Activated CD4-positive, alpha-beta T cell treated with anti-CD3 and anti-CD28 coated beads for 1 hour (primary cell): ENCODE measurements around the gene TBCEL.
"Not testable (repeated sequence)": the region's sequence is repeated elsewhere in the genome, so short reads cannot be mapped to it uniquely, and the experiment has no call there.

Experiments used
- DNase-seq: peaks from one replicate; pipeline ENCODE4 v3.0.0-alpha.2; 2020

The TBCEL gene

DNA sequence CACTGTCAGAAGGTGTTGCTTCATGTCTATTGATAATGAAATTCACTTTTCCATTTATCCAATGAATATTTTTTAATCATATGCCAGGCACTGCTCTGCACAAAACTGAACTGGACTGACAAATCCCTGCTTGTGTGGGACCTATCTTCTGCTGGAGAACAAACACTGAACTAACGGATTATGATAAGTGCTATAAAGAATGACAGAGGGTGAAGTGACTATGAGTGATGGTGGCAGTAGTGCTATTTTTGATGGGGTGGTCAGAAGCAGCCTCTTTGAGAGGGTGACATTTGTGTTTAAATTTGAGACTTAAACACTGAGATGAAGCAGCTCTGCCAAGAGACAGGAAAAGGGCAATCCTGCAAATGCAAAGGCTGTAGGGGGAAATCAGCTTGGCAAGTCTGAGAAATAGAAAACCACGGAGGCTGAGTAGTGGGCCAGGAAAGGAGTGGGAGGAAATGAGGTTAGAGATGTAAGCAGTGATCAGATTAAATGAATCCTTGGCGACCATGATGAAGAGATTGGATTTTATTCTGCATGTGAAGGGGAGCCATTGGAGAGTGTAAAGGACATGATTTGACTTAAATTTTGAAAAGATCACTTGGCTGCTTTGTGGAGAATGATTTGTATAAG lies 6.0 kb downstream of the TBCEL start:
- no peak for DNase-seq

DNA sequence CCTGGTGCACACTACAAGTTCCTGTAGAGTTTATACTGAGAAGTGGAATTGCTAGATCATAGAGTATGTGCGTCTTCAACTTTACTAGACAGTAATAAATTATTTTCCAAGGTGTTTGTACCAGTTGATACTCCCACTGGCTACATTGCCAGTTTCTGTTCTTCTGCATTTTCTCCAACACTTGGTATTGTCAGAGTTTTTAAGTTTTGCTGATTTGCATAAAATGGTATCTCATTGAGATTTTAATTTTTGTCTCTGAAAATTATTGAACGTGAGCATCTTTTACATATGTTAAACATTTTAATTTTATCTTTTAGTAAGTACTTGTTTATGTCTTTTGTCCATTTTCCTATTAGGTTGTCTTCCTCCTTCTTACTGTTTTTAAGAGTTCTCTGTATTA lies 7.3 kb downstream of the TBCEL start:
- DNase-seq: no peak

DNA sequence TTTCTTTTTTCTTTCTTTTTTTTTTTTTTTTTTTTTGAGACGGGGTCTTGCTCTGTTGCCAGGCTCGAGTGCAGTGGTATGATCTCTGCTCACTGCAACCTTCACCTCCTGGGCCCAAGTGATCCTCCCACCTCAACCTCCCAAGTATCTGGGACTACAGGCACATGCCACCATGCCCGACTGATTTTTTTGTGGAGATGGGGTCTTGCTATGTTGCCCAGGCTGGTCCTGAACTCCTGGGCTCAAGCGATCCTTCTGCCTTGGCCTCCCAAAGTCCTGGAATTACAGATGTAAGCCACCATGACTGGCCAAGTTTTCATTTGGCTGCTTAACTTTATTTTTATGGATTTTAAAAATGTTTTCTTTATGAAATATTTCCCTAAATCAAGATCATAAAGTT lies 7.7 kb downstream of the TBCEL start:
- not testable (repeated sequence) for DNase-seq

DNA sequence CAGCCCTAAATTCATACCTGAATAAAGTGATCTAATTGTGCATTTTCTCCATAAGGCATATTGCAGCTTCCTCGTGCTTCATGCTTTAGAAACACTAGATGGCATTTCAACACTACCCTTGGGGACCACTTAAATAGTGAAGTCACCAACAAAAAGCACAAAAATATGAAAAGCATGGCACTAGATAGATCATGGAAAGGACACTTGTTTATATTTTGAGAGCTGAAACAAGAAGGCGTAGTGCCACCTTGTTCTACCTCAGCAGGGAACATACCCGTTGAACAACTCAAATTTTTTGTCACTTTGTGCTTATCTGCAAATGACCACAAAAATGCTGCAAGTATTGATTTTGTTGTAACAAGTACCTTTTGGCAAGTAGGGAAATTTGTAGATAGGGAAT lies 8.6 kb downstream of the TBCEL start:
- no peak for DNase-seq

DNA sequence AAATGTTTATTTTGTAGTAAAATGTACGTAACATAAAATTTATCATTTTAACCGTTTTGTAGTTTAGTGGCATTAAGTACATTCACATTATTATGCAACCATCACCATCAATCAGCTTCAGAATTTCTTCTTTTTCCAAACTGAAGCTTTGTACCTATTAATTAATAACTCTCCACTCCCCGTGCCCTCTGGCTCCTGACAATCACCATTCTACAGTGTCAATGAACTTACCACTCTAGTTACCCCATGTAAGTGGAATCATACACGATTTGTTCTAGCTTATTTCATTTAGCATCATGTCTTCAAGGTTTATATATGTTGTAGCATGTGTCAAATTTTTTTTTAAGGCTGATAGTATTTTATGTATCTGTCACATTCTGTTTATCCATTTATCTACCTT lies 9.7 kb downstream of the TBCEL start:
- no peak for DNase-seq

DNA sequence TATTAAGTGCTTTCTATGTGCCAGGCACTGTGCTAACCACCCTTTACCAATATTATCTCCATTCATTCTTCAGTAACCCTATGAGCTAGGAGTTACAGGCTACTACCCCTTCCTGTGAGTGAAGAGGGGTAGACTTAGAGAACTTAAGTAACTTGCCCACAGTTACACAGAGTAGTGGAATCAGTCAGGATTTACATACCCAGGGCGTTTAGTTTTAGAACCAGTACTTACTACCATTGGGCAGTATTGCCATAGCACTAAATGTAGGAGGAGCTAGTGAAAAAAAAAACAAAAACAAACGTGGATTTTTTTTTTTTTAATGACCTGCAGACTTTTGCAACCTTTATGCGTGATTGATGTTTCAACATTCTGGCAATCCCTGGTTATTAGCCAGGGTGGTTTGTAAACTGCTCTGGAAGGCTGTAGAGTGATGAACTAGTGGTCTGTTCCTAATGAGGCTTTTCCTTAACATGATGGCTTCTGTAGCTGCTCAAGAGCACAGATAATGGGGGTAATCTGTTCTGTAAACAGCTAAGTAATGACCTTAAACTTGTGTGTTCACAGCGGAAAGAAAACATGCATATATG lies 11.4 kb downstream of the TBCEL start:
- no peak for DNase-seq

DNA sequence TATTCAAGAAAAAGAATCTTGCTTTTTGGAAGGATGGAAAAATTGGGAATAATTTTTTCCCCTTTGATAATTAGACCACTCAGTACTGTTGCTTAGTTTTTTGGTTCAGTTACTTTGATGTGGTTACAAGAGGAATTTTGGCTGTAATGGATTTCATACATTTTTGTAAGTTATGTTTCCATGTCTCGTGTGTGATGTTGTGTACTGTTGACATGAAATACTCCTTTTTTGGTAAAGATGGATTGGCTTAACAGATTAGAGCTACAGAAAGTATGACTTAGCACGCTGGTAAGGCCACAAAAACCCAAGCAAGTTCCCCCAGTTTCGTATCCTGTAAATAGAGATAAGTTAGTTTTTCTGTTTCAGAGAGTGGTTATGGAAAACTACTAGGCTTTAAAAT lies 11.9 kb downstream of the TBCEL start:
- DNase-seq: no peak

DNA sequence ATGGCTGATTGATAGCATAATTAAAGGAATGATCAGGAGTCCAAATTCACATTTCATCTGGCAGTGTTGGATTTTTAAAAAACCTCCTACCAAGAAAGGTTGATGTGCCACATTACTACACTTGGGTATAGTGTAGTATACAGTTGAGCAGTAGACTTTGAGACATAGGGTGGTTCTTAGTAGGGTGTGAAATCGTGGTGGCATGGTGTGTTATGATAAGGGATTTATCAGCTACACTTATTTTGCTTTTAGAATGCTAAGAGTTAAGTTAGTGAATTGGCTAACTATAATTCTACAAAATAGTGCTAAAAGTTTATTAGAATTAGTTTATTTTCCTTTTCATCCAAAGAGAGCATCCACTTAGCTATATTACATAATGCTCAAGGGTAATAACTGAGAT lies 13.1 kb downstream of the TBCEL start:
- no peak for DNase-seq

DNA sequence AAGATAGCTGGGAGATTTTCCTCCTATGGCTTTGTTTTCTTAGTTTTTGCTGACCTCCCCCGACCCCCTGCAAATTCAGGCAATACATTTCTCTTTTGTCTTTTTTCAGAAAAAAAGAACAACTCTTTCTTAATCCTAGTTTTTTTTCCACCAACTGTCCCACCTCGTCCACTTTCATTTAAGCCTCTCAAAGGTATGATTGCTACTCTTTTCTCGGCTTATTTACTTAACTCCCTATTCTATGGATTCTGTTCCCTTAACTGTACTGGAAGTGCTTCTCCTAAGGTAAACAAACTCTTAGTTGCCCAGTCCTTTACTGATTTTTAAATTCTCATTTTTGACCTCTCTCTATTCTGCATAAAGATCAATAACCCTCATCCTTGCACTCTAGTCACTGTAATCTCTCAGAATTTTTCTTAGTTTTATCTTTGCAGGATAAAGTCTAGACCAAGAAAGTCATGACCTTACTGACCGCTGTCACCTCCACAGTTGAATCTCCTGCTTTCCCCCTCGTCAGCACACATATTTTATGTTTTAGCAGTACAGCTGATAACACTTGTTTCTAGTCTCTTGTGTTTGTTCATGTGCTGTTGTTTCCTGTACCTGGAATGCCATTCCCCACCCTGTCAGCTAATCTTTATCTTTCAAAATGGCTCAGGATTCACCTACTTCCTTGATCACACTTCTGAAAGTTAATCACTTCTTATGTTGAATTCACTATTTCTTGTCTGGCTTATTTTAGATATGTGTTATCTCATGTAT lies 14.9 kb downstream of the TBCEL start:
- no peak for DNase-seq

DNA sequence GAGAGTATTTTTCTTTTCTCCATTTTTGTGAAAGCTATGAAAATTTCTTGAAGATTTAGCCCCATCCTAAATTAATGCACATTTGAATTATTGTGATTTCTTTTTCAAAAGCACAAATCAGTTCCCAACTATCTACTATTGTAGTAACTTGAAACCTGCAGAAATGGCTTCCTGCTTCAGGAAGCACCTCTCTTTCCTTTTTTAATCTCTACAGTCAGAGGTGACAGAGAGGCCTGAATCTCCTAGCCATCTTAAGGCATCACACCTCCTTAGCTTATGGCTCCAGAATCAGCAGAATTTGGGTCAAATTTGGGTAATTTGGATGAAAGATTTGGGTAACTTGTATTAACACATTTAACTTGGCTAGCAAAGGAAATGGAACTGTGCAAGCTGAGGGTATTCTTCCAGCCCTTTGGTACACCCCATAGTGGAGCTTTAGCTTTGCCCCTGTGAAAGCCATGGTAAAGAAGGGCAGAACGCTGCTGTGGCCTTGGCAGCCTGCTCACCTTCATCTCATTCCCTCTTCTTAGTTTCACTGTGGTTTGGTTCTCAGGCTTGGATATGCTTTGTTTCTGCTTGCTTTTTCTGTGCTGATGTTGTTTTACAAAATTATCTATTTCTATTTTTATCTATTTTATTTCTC lies 16.2 kb downstream of the TBCEL start:
- DNase-seq: no peak

DNA sequence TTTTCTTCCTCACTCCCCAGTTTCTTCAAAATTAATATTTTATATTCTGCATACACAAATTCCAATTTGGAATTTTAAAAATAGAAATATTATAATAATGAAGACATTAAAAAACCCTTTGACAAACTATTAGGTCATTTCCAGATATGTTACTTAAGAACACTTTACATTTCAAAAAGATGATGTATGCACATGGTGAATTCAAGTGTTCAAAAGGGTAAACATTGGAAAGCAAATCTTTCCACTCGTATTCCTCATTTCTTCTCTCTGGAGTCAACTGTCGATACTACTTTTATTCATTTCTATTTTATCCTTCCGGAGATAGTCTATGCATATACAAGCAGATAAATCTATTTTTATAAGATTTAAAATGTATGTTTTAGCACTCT lies 16.7 kb downstream of the TBCEL start:
- no peak for DNase-seq

DNA sequence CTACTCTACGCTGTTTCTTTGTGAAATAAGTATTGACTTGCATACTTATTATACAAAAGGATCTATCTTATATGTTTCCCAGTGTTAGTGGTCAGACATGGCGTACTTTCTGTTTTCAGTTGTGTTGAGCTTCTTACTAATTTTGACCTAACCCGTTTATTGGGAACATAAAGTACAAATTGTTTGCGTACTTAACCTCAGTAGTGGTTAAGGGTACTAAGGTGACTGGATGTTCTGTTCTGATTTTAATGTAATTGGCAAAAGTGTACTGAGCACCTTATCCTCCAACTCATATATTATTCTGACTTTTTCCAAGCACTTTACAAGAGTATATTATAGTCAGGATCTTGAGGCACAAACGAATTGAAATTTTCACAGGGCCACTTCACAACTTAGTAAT lies 17.2 kb downstream of the TBCEL start:
- no peak for DNase-seq

DNA sequence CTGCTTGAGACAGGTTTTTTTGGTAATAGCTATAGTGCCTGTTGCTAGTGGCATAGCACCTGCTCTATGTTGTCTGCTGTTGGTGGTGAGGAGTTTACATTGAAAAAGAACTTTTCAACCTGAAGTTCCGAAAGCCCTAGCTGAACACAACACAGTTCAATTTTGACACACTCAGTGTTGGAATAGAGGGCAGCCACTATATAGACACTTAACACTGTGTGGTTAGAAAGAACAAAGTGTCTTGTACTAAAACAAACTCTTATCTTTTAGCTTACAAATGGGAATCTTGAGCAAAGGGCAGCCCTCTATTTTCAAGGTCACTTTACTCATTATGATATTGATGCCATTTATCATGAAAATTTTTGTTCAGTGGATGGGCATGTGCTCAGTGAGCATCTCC lies 18.4 kb downstream of the TBCEL start:
- DNase-seq: no peak

DNA sequence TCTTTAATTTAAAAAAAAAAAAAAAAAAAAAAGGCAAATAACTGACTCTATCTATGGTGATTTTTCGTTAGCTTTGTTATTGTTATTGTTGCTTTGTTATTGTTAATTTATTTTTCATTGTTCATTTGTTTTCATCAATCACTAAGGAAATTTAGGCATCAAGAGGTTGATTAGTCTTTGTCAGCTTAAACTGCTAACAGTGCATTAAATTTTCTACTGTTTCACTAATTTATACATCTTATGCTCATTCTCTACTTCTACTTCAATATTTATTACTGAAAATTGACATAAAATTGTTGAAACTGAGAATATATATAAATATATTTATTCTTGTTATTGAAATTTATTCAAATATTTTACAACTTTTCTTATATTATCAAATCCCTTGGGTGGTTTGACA lies 24.0 kb downstream of the TBCEL start:
- DNase-seq: no peak

DNA sequence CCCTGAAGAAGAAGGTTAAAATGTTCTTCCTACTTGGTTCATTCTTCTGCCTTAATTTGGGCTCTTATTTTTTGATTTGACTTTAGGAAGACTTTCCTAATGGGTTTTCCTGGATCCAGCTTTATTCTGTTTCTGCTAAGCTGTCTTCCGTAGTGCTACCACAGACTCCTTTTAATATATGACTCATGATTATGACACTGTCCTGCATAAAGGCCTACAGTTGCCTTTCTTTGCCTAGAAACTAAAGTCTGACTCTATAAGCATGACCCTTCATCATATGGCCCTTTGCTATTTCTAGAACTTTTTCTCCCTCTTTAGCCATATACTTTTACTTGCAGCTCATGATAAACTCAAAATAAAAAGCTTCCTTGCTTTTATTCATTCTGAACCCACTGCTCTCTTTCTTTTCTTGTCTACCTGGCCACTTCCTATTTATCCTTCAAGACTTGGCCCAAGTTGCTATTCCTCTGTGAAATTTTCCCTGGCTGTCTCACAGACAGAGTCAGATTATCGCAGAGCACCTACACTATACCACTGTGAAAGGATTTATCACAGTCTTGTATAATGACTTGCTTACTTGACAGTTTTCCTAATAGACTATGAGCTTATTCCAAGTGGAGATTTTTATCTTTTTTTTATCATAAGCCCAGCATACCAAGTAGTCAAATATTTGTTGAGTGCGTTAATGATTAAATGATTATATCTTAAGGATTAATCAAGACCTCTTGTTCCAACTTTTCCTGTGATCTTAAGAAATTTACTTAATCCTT lies 24.7 kb downstream of the TBCEL start:
- DNase-seq: no peak

DNA sequence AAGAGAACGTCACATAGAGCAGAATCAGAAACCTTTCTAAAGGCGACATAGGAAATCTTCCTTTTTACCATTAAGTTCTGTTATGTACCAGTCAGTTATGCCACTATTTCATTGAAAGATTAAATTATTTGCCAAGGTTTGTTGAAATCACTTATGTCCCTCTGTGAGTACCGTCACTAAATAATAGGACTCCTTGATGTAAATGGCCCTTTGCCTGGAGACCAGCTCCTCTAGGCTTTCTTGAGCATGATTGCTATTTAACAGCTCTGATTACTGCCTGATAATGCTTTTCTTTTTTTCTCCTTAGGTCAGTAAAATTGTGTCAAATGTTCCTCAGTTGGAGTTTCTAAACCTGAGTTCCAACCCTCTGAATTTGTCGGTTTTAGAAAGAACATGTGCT lies 29.3 kb downstream of the TBCEL start:
- DNase-seq: no peak

DNA sequence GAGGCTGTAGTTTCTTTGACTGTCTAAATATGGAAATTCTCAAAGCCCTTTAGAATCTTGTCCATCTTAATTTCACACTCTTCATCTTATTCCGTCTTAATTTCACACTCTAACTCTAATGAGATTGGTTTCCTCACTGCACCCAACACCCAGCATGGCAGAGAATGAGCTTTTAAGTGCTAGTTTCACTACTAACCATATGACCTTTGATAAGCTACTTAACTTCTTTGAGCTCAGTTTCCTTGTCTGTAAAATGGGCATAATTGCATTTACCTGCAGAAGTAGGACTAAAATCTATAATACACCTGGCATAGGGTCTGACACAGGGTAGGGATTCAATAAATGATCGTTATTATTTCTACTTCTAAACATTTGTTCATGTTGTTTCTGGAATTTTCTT lies 30.4 kb downstream of the TBCEL start:
- no peak for DNase-seq

DNA sequence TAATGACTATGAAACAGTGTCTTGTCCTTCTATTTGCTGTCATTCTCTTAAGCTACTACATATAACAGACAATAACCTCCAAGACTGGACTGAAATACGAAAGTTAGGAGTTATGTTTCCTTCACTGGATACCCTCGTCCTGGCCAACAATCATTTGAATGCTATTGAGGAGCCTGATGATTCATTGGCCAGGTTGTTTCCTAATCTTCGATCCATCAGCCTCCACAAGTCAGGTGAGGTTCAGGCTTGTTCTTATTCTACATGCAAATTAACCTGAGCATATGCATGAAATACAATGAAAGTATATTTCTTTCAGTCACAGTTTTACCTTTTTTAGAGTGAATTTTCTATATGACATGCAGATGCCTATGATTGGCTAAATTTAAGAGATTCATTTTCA lies 31.2 kb downstream of the TBCEL start:
- no peak for DNase-seq

DNA sequence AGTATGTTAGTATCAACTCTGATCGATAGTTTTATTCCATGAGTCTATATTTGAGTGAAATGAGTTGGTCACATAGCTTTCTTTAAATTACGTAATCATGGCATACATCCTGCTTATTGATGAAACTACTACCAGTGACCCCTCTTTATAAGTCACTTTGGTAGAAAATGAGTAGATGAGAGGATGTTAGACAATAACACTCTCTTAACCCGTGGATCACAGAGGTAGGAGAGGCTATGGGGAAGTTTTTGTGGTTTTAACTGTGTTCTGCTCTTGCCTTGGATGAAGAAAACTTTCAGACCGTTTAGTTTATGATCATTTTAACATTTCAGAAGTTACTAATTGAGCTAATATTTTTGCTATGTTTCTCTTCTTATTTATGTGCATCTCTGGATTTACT lies 34.0 kb downstream of the TBCEL start:
- DNase-seq: no peak

DNA sequence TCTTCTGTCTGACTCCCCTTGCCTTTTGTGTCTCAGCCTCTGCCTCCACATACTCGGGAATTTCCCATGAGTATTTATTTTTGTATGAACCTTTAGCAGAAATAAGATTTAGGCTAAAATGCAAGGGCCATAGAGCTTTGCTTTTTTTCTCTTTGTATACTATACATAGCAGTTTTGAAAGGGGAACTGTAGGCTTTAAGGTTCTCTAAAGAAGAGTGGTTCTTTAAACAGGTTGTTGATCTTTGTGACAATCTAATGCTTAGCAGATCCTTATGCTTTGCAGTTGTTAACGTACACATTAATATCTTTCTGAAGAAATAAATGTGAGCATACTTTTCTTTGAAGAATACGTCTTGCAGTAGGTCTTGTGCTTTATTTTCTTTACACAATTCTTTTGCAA lies 35.0 kb downstream of the TBCEL start:
- no peak for DNase-seq

DNA sequence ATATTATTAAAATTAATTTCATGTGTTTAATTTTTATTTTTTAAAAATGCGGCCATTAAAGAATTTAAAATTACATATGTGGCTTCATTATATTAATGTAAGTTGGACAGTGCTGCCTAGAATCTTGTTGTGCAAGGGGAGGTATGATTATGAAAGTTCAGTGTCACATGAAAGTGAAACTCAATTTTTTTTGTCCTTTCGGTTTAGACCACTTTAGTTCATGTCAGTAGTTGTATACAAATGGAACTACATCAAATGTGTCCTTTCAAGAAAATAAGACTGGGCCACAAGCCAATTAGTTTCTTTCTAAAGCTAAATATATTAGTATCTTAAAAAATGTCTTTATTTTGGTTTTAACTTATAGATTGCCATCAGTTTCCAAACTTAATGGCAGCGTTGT lies 35.7 kb downstream of the TBCEL start:
- no peak for DNase-seq

DNA sequence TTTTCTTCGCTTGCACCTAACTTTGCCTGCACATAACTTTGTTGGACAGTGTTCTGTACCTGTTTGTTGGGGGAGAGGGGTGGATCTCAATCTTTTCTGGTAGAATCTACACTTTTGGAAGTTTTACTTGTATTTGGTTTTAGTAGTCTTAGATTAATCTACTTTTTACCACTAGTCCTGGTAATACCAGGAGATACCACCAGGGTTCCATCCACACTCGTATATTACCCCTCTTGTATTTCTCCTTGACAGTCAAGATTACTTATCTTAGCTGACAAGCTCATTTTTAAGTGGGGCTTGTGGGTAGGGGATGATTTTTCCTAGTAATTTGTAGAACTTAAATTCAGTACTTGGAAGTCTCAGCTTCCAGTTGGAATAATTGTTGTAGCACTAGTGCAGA lies 39.8 kb downstream of the TBCEL start:
- no peak for DNase-seq

DNA sequence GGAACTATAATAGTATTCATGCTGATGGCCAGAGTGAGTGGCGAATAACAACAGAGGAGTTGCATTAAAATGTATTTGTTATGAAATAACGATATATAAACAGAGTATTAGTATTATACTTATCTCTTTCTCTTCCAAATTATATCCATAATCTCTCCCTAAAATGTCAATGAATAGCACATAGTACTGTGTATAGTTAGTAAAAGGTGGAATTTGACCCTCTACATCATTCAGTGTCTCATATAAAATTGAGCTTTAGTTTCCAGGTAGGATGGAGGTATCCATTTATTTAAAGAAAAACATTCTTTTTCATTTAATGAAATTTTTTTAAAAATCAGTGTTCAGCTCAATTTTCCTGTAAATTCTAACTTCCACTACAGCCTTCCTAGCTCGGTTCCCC lies 42.7 kb downstream of the TBCEL start:
- DNase-seq: no peak
